ENCODE measurements around the gene APBB2. TPM values are rescaled to one million over a fixed set of nuclear protein-coding genes. Genes with fewer than 3 reads are reported as not detected.

APBB2 gene
- total and polyA plus RNA-seq, 2 experiments from 2014 or later, result 24.1 to 61.0 TPM

DNA sequence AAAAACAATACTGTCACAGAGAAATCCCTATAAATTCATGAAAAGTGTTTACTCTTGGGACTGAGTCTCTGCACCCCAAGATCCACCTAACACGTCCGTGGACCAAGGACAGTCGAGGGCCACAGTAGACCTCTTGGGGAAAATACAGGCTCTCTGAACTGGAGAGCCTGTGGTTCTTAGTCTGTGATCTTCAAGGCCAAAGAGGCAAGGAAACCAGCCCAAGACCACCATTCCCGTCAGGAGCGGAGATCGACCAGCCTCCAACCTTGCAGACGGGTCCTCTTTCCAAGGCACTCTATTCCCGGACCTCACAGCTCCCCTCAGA, 1.6 kb upstream of the APBB2 start:
- Histone ChIP-seq H2AFZ (peak overlapping the region; percentile 93), H3K4me2 (ENCODE audit: unreplicated experiment) (peak overlapping the region; percentile 84), H3K79me2 (ENCODE audit: insufficient read depth) (peaks cover 28% of the 10 kb centered on the region), H3K9ac (peak overlapping the region; percentile 85), H3K27me3 (replicated peaks; ENCODE audit: insufficient read depth) (no peaks in the 10 kb centered on the region), H4K20me1 (ENCODE audit: insufficient read depth) (no peaks in the 10 kb centered on the region), H3K27ac (no peak overlapping the region), H3K9me3 (ENCODE audit: low read depth) (no peaks in the 10 kb centered on the region), H3K4me1 (ENCODE audit: insufficient read depth) (peaks cover 14% of the 10 kb centered on the region), H3K9me2 (ENCODE audit: insufficient read depth) (no peaks in the 10 kb centered on the region), H3F3A (ENCODE audit: insufficient read depth) (peaks cover 22% of the 10 kb centered on the region), H3K4me3 (peak overlapping the region; percentile 82), H3K36me3 (ENCODE audit: low read depth) (no peaks in the 10 kb centered on the region)
- in situ Hi-C loops (cut with MboI), result loop anchor here (10.0 kb wide), 2 partner anchors 241 to 291 kb away; no protein-coding TSS in a partner anchor
- no peak for DNase-seq
- WGBS, 2 experiments (ENCODE audit: low coverage in 1 of 2, low lambda C conversion rate in 2 of 2, missing lambda C conversion rate in 2 of 2), result 27 to 28% methylated on average over 8 of the region's 8 CpGs
- TF ChIP-seq EZH2phosphoT487 (IDR thresholded peaks at IDR 0.05; ENCODE audit: insufficient read depth, low read depth), result no peak
- TF ChIP-seq EZH2 (IDR thresholded peaks at IDR 0.05; ENCODE audit: insufficient read depth, poor library complexity, severe bottlenecking), result no peak

DNA sequence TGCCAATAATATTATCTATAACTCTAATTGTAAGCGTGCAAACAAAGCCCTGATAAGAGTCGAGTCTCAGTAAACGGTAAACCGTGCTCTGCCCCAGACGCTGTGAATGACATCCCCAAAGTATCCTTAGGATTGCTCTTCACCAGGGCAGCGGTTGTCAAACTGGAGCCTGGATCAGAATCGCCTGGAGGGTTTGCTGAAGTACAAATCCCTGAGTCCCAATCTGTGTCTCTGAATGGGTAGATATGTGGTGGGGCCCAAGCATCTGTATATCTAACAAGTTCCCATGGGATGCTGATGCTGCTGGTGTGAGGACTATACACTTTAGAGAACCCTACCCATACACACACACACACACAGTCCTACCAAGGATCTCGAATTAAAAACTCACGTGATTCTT, 813 bp upstream of the APBB2 start:
- no peak overlapping the region for H3K4me2 ChIP-seq (ENCODE audit: unreplicated experiment)
- no peak for TF ChIP-seq EZH2phosphoT487 (IDR thresholded peaks at IDR 0.05; ENCODE audit: insufficient read depth, low read depth)
- TF ChIP-seq EZH2 (IDR thresholded peaks at IDR 0.05; ENCODE audit: insufficient read depth, poor library complexity, severe bottlenecking), result no peak
- H3F3A ChIP-seq (ENCODE audit: insufficient read depth), result peaks cover 22% of the 10 kb centered on the region
- no peak overlapping the region for H3K9ac ChIP-seq
- no peaks in the 10 kb centered on the region for H3K9me3 ChIP-seq (ENCODE audit: low read depth)
- H3K27ac ChIP-seq, result peak overlapping the region; percentile 7; the same call in 1 of the 2 replicates
- DNase-seq, result peak; percentile 30
- peak overlapping the region; percentile 55; the same call in 1 of the 2 replicates for H2AFZ ChIP-seq
- no peaks in the 10 kb centered on the region for H3K36me3 ChIP-seq (ENCODE audit: low read depth)
- WGBS, 2 experiments (ENCODE audit: low coverage in 1 of 2, low lambda C conversion rate in 2 of 2, missing lambda C conversion rate in 2 of 2), result 53% methylated on average over 9 of the region's 9 CpGs
- H3K9me2 ChIP-seq (ENCODE audit: insufficient read depth), result no peaks in the 10 kb centered on the region
- in situ Hi-C loops (cut with MboI), result loop anchor here (10.0 kb wide), 2 partner anchors 240 to 290 kb away; no protein-coding TSS in a partner anchor
- H3K79me2 ChIP-seq (ENCODE audit: insufficient read depth), result peaks cover 36% of the 10 kb centered on the region
- no peaks in the 10 kb centered on the region for H3K27me3 ChIP-seq (replicated peaks; ENCODE audit: insufficient read depth)
- H3K4me3 ChIP-seq, result 0 out of 2 replicates have a peak overlapping the region, but pooled peaks have one; percentile 19
- no peaks in the 10 kb centered on the region for H4K20me1 ChIP-seq (ENCODE audit: insufficient read depth)
- H3K4me1 ChIP-seq (ENCODE audit: insufficient read depth), result peaks cover 14% of the 10 kb centered on the region

DNA sequence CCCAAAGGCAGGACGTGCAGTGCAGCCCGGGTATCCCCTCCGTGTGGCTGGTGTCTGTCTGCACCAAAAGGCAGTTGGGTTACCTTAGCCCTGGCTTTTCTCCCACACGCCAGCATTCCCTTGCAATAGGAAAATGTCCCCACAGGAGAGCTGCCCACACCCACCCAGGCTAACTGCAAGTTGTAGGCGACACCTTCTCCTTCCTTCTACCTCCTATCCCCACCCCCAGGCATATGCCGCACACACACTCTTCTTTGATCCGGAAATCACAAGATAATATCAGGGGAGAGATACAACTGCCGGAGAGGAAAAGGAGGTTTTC, 444 bp upstream of the APBB2 start:
- no peak for DNase-seq
- H3K4me3 ChIP-seq, result 0 out of 2 replicates have a peak overlapping the region, but pooled peaks have one; percentile 19
- no peaks in the 10 kb centered on the region for H4K20me1 ChIP-seq (ENCODE audit: insufficient read depth)
- no peak overlapping the region for H3K9ac ChIP-seq
- H3K4me2 ChIP-seq (ENCODE audit: unreplicated experiment), result no peak overlapping the region
- H3K79me2 ChIP-seq (ENCODE audit: insufficient read depth), result peaks cover 40% of the 10 kb centered on the region
- H3K36me3 ChIP-seq (ENCODE audit: low read depth), result no peaks in the 10 kb centered on the region
- peak overlapping the region; percentile 55; the same call in 1 of the 2 replicates for H2AFZ ChIP-seq
- TF ChIP-seq EZH2 (IDR thresholded peaks at IDR 0.05; ENCODE audit: insufficient read depth, poor library complexity, severe bottlenecking) (no peak), EZH2phosphoT487 (IDR thresholded peaks at IDR 0.05; ENCODE audit: insufficient read depth, low read depth) (no peak)
- 21 to 28% methylated on average over 5 to 8 of the region's 8 CpGs for WGBS, 2 experiments (ENCODE audit: low coverage in 1 of 2, low lambda C conversion rate in 2 of 2, missing lambda C conversion rate in 2 of 2)
- in situ Hi-C loops (cut with MboI), result loop anchor here (10.0 kb wide), 2 partner anchors 240 to 290 kb away; no protein-coding TSS in a partner anchor
- peaks cover 22% of the 10 kb centered on the region for H3F3A ChIP-seq (ENCODE audit: insufficient read depth)
- no peaks in the 10 kb centered on the region for H3K9me2 ChIP-seq (ENCODE audit: insufficient read depth)
- peak overlapping the region; percentile 7; the same call in 1 of the 2 replicates for H3K27ac ChIP-seq
- H3K27me3 ChIP-seq (replicated peaks; ENCODE audit: insufficient read depth), result no peaks in the 10 kb centered on the region
- H3K9me3 ChIP-seq (ENCODE audit: low read depth), result no peaks in the 10 kb centered on the region
- peaks cover 14% of the 10 kb centered on the region for H3K4me1 ChIP-seq (ENCODE audit: insufficient read depth)

DNA sequence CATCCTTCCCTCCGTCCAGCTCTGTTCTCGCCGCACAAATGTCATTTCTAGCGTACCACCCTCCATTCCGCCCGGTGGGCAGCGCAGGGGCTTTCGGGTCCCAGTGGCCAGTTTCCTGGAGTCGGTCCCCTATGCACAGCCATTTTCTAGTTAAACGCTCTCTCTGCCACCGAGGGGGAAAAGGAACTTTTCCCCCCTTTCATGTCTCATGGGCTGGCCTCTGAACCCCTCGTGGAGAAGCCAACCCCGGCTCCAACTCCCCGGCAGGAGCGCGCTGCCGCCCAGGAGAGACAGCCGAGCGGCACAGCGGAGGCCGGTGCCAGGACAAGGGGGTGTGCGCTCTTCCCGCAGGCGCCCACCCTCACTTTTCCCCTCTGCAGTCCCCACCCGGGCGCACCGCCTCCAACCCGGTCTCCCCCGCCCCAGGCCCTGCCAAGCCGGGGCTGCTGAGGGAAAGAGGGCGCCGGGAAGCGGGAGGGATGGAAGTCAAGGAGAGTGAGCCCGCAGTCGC, 662 bp downstream of the APBB2 start:
- H3K4me2 ChIP-seq (ENCODE audit: unreplicated experiment), result peak overlapping the region; percentile 98
- H3K4me3 ChIP-seq, result peak overlapping the region; percentile 87
- in situ Hi-C loops (cut with MboI), result loop anchor here (10.0 kb wide), 2 partner anchors 239 to 289 kb away; no protein-coding TSS in a partner anchor
- H3K79me2 ChIP-seq (ENCODE audit: insufficient read depth), result peaks cover 50% of the 10 kb centered on the region
- H3K36me3 ChIP-seq (ENCODE audit: low read depth), result no peaks in the 10 kb centered on the region
- DNase-seq, result peak; percentile 60
- peaks cover 21% of the 10 kb centered on the region for H3K4me1 ChIP-seq (ENCODE audit: insufficient read depth)
- peak overlapping the region; percentile 80 for H2AFZ ChIP-seq
- no peak overlapping the region for H3K27ac ChIP-seq
- TF ChIP-seq EZH2 (IDR thresholded peaks at IDR 0.05; ENCODE audit: insufficient read depth, poor library complexity, severe bottlenecking), result no peak
- TF ChIP-seq EZH2phosphoT487 (IDR thresholded peaks at IDR 0.05; ENCODE audit: insufficient read depth, low read depth), result no peak
- H3K9ac ChIP-seq, result peak overlapping the region; percentile 77
- peaks cover 28% of the 10 kb centered on the region for H3F3A ChIP-seq (ENCODE audit: insufficient read depth)
- WGBS, 2 experiments (ENCODE audit: low coverage in 1 of 2, low lambda C conversion rate in 2 of 2, missing lambda C conversion rate in 2 of 2), result 0 to 4% methylated on average over 19 to 34 of the region's 35 CpGs
- H3K27me3 ChIP-seq (replicated peaks; ENCODE audit: insufficient read depth), result no peaks in the 10 kb centered on the region
- no peaks in the 10 kb centered on the region for H3K9me2 ChIP-seq (ENCODE audit: insufficient read depth)
- no peaks in the 10 kb centered on the region for H3K9me3 ChIP-seq (ENCODE audit: low read depth)
- no peaks in the 10 kb centered on the region for H4K20me1 ChIP-seq (ENCODE audit: insufficient read depth)
